ENCODE data around the gene TUBB.

- TF ChIP-seq CTCF (IDR thresholded peaks at IDR 0.05) (no peak), POLR2A (IDR thresholded peaks at IDR 0.05) (no peak)
Observed at GRCh38 chr6:30686009-30686907, 33.9 kb upstream of the TUBB start, which contains the start of gene PPP1R18.
